GM12873 (cell line): ENCODE results near the gene CCBE1.

Source experiments
- CTCF ChIP-seq: IDR thresholded peaks from 2 replicates; pipeline ENCODE4 v1.5.1; 2012; ENCODE audit warnings: low read depth, mild to moderate bottlenecking, moderate library complexity, low read length, control low read depth; ENCODE audit not compliant: insufficient read depth; ENCODE audit errors: missing control alignments

Gene CCBE1

GRCh38 chr18:59385191-59385590, 312.0 kb downstream of the CCBE1 start:
- TF ChIP-seq CTCF, result no peak

GRCh38 chr18:59383851-59384250, 313.4 kb downstream of the CCBE1 start:
- no peak for TF ChIP-seq CTCF

GRCh38 chr18:59382383-59382782, 314.8 kb downstream of the CCBE1 start:
- TF ChIP-seq CTCF, result no peak

GRCh38 chr18:59381949-59382348, 315.3 kb downstream of the CCBE1 start:
- TF ChIP-seq CTCF, result no peak
